ENCODE measurements around the gene SDR39U1. TPM values are rescaled to one million over a fixed set of nuclear protein-coding genes. Genes with fewer than 3 reads are reported as not detected.

SDR39U1 gene
- total and polyA plus RNA-seq, 4 experiments from 2014 or later, result 43.2 to 109 (median 79.5) TPM

Other genes with a start within 250 kb of the SDR39U1 start
- gene TM9SF1, start 247.3 kb downstream of the SDR39U1 start, total RNA-seq, result 10 to 100 TPM; 24.1 to 26.3 TPM
- 10 to 100 TPM; 38.4 to 40.6 TPM for gene TM9SF1, start 247.3 kb downstream of the SDR39U1 start, polyA plus RNA-seq
- gene TSSK4, start 237.1 kb downstream of the SDR39U1 start, total RNA-seq, result 1 to 10 TPM; 1.2 to 1.9 TPM
- gene TSSK4, start 237.1 kb downstream of the SDR39U1 start, polyA plus RNA-seq, result 1 to 10 TPM in 1 of 2 donors, under 1 TPM in 1; 0.47 to 1.3 TPM
- gene CHMP4A, start 229.3 kb downstream of the SDR39U1 start, total RNA-seq, result 100 to 1,000 TPM in 1 of 2 experiments, 10 to 100 TPM in 1; 99.3 to 101 TPM
- 100 to 1,000 TPM; 164 to 194 TPM for gene CHMP4A, start 229.3 kb downstream of the SDR39U1 start, polyA plus RNA-seq
- 10 to 100 TPM; 12.5 to 15.3 TPM for gene MDP1, start 226.7 kb downstream of the SDR39U1 start, total RNA-seq
- 10 to 100 TPM; 27.3 to 28.1 TPM for gene MDP1, start 226.7 kb downstream of the SDR39U1 start, polyA plus RNA-seq
- 100 to 1,000 TPM; 116 to 127 TPM for gene NEDD8, start 210.4 kb downstream of the SDR39U1 start, total RNA-seq
- gene NEDD8, start 210.4 kb downstream of the SDR39U1 start, polyA plus RNA-seq, result 100 to 1,000 TPM; 351 to 425 TPM
- gene GMPR2, start 209.8 kb downstream of the SDR39U1 start, total RNA-seq, result 10 to 100 TPM; 91.0 to 95.8 TPM
- gene GMPR2, start 209.8 kb downstream of the SDR39U1 start, polyA plus RNA-seq, result 100 to 1,000 TPM; 103 to 116 TPM
- 100 to 1,000 TPM; 131 to 132 TPM for gene TINF2, start 200.2 kb downstream of the SDR39U1 start, total RNA-seq
- 100 to 1,000 TPM; 151 to 169 TPM for gene TINF2, start 200.2 kb downstream of the SDR39U1 start, polyA plus RNA-seq
- gene TGM1, start 179.6 kb downstream of the SDR39U1 start, total RNA-seq, result 10 to 100 TPM; 11.0 to 16.1 TPM
- gene TGM1, start 179.6 kb downstream of the SDR39U1 start, polyA plus RNA-seq, result under 1 TPM; 0.11 to 0.12 TPM
- 10 to 100 TPM; 55.6 to 62.5 TPM for gene RABGGTA, start 171.2 kb downstream of the SDR39U1 start, total RNA-seq
- gene RABGGTA, start 171.2 kb downstream of the SDR39U1 start, polyA plus RNA-seq, result 10 to 100 TPM; 22.9 to 32.5 TPM
- gene DHRS1, start 143.0 kb downstream of the SDR39U1 start, total RNA-seq, result 10 to 100 TPM; 37.6 to 38.6 TPM
- gene DHRS1, start 143.0 kb downstream of the SDR39U1 start, polyA plus RNA-seq, result 10 to 100 TPM; 31.4 to 32.9 TPM
- 10 to 100 TPM; 23.1 to 28.1 TPM for gene NOP9, start 142.9 kb downstream of the SDR39U1 start, total RNA-seq
- 1 to 10 TPM in 1 of 2 donors, under 1 TPM in 1; 0.83 to 1.6 TPM for gene NOP9, start 142.9 kb downstream of the SDR39U1 start, polyA plus RNA-seq
- 10 to 100 TPM; 22.3 to 26.0 TPM for gene CIDEB, start 134.8 kb downstream of the SDR39U1 start, total RNA-seq
- gene CIDEB, start 134.8 kb downstream of the SDR39U1 start, polyA plus RNA-seq, result 10 to 100 TPM; 17.2 to 24.3 TPM
- gene LTB4R2, start 132.6 kb downstream of the SDR39U1 start, total RNA-seq, result 10 to 100 TPM; 18.0 to 18.8 TPM
- gene LTB4R2, start 132.6 kb downstream of the SDR39U1 start, polyA plus RNA-seq, result 1 to 10 TPM; 2.3 to 3.2 TPM
- 10 to 100 TPM; 19.5 to 20.0 TPM for gene LTB4R, start 131.3 kb downstream of the SDR39U1 start, total RNA-seq
- 10 to 100 TPM in 1 of 2 donors, 1 to 10 TPM in 1; 9.6 to 10.6 TPM for gene LTB4R, start 131.3 kb downstream of the SDR39U1 start, polyA plus RNA-seq
- 1 to 10 TPM; 7.1 to 8.1 TPM for gene ADCY4, start 107.7 kb downstream of the SDR39U1 start, total RNA-seq
- under 1 TPM; 0.48 to 0.62 TPM for gene ADCY4, start 107.7 kb downstream of the SDR39U1 start, polyA plus RNA-seq
- gene RIPK3, start 102.8 kb downstream of the SDR39U1 start, total RNA-seq, result 10 to 100 TPM; 63.0 to 63.5 TPM
- 10 to 100 TPM in 1 of 2 donors, 1 to 10 TPM in 1; 6.2 to 16.7 TPM for gene RIPK3, start 102.8 kb downstream of the SDR39U1 start, polyA plus RNA-seq
- not detected for gene NFATC4, start 74.6 kb downstream of the SDR39U1 start, total RNA-seq
- not detected for gene NFATC4, start 74.6 kb downstream of the SDR39U1 start, polyA plus RNA-seq
- gene NYNRIN, start 43.8 kb downstream of the SDR39U1 start, total RNA-seq, result under 1 TPM in 1 of 2 experiments, not detected in 1; 0.32 TPM
- under 1 TPM in 1 of 2 donors, not detected in 1; 0.02 TPM for gene NYNRIN, start 43.8 kb downstream of the SDR39U1 start, polyA plus RNA-seq
- gene CBLN3, start 13.1 kb downstream of the SDR39U1 start, total RNA-seq, result 1 to 10 TPM; 3.8 to 6.1 TPM
- under 1 TPM in 1 of 2 donors, not detected in 1; 0.41 TPM for gene CBLN3, start 13.1 kb downstream of the SDR39U1 start, polyA plus RNA-seq
- 100 to 1,000 TPM; 137 to 142 TPM for gene KHNYN, start 12.8 kb downstream of the SDR39U1 start, total RNA-seq
- 10 to 100 TPM; 11.6 to 21.4 TPM for gene KHNYN, start 12.8 kb downstream of the SDR39U1 start, polyA plus RNA-seq
- gene CMA1, start 65.5 kb upstream of the SDR39U1 start, total RNA-seq, result not detected
- gene CMA1, start 65.5 kb upstream of the SDR39U1 start, polyA plus RNA-seq, result not detected
- gene CTSG, start 133.5 kb upstream of the SDR39U1 start, total RNA-seq, result not detected
- gene CTSG, start 133.5 kb upstream of the SDR39U1 start, polyA plus RNA-seq, result not detected
- gene GZMH, start 166.9 kb upstream of the SDR39U1 start, total RNA-seq, result not detected
- 1 to 10 TPM in 1 of 2 donors, under 1 TPM in 1; 0.63 to 8.1 TPM for gene GZMH, start 166.9 kb upstream of the SDR39U1 start, polyA plus RNA-seq
- gene GZMB, start 191.4 kb upstream of the SDR39U1 start, total RNA-seq, result not detected
- gene GZMB, start 191.4 kb upstream of the SDR39U1 start, polyA plus RNA-seq, result under 1 TPM; 0.21 to 0.82 TPM

Data from CD4-positive, alpha-beta memory T cell (primary cell).